Neural progenitor cell (in vitro differentiated cells): Measurements from ENCODE around the gene SDK2.

ENCODE experiments used
- EZH2 ChIP-seq: fragments of 200-600 bp; sonication (generic); IDR thresholded peaks from 2 replicates; pipeline ENCODE4 v1.6.1; 2017; ENCODE audit warnings: antibody characterized with exemption, mild to moderate bottlenecking, moderate library complexity
- EZH2phosphoT487 ChIP-seq: fragments of 200-600 bp; sonication (generic); IDR thresholded peaks from 2 replicates; pipeline ENCODE4 v1.6.1; 2017; ENCODE audit warnings: antibody characterized with exemption
- TF ChIP-seq, protein P1 (sequence below): fragments of 200-600 bp; sonication (generic); IDR thresholded peaks from 2 replicates; pipeline ENCODE4 v1.5.1; 2017; ENCODE audit warnings: antibody characterized with exemption, mild to moderate bottlenecking

DNA sequence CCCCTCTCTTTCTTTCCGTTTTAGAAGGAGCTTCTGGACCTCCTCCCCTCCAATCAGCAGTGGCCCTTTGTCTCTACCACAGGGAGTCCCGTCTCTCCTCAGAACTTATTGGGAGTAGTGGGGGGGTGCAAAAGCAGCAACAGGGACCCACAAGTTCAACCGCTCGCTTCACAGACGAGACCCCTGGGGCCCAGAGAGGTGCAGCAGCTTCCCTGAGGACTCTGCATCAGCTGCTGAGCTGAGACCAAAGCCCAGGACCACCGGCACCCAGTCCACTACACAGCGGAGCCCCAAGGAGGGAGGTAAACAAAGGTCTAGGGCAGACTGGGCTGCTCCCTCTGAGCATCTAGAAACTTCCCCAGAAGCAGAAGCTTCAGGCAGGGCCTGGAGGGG lies 123.9 kb downstream of the SDK2 start:
- TF ChIP-seq EZH2 (no peak), EZH2phosphoT487 (no peak)
- TF ChIP-seq, protein P1, sequence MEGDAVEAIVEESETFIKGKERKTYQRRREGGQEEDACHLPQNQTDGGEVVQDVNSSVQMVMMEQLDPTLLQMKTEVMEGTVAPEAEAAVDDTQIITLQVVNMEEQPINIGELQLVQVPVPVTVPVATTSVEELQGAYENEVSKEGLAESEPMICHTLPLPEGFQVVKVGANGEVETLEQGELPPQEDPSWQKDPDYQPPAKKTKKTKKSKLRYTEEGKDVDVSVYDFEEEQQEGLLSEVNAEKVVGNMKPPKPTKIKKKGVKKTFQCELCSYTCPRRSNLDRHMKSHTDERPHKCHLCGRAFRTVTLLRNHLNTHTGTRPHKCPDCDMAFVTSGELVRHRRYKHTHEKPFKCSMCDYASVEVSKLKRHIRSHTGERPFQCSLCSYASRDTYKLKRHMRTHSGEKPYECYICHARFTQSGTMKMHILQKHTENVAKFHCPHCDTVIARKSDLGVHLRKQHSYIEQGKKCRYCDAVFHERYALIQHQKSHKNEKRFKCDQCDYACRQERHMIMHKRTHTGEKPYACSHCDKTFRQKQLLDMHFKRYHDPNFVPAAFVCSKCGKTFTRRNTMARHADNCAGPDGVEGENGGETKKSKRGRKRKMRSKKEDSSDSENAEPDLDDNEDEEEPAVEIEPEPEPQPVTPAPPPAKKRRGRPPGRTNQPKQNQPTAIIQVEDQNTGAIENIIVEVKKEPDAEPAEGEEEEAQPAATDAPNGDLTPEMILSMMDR = no peak
